ENCODE measurements around the gene ARF1.

Gene ARF1

GRCh38 chr1:228145463-228146416 lies 63.2 kb downstream of the ARF1 start:
- in situ Hi-C loops (cut with MboI; ENCODE audit: low sequenced_read_pairs) = no loop called here

GRCh38 chr1:228146417-228147150 lies 64.1 kb downstream of the ARF1 start:
- in situ Hi-C loops (cut with MboI; ENCODE audit: low sequenced_read_pairs) = no loop called here

- in situ Hi-C loops (cut with MboI; ENCODE audit: low sequenced_read_pairs) = no loop called here
These were observed 64.7 kb downstream of the ARF1 start for GRCh38 chr1:228147151-228147693.

- in situ Hi-C loops (cut with MboI; ENCODE audit: low sequenced_read_pairs) = no loop called here
These were observed 65.3 kb downstream of the ARF1 start for GRCh38 chr1:228147768-228148167.

GRCh38 chr1:228148196-228148861 lies 65.8 kb downstream of the ARF1 start:
- in situ Hi-C loops (cut with MboI; ENCODE audit: low sequenced_read_pairs) = no loop called here

Data from HL-60/S4 treated with phorbol 12-myristate 13-acetate at 8.2 ng/mL for 4 days and 3 days (cell line).